H54 (cell line): ENCODE measurements around the gene OPCML.
A peak's percentile ranks its signal among the peaks of the same experiment; 100 is the strongest.

Experiments
- DNase-seq: peaks from one replicate; pipeline ENCODE4 v3.0.0; 2011; ENCODE audit warnings: low spot score, mixed read lengths; ENCODE audit not compliant: insufficient read length
- FAIRE-seq: peaks from 3 replicates; lab custom pipeline; 2011; peaks lifted over from hg19 to GRCh38; lab: Jason Lieb, UNC
- POLR2A ChIP-seq: IDR thresholded peaks from 2 replicates; pipeline ENCODE4 v1.6.1; 2011; ENCODE audit warnings: low read depth, mild to moderate bottlenecking, low read length

OPCML gene

GRCh38 chr11:132430429-132431062, 1101.8 kb downstream of the OPCML start:
- FAIRE-seq (no peak), DNase-seq (no peak)
- no peak for TF ChIP-seq POLR2A

GRCh38 chr11:132429685-132430084, 1102.6 kb downstream of the OPCML start:
- no peak for TF ChIP-seq POLR2A
- no peak for FAIRE-seq
- DNase-seq, result no peak

GRCh38 chr11:132427611-132428010, 1104.7 kb downstream of the OPCML start:
- TF ChIP-seq POLR2A, result no peak
- DNase-seq, result no peak
- no peak for FAIRE-seq

- DNase-seq, result no peak
- FAIRE-seq, result no peak
- TF ChIP-seq POLR2A, result no peak
Measured at GRCh38 chr11:132424433-132424832, 1107.9 kb downstream of the OPCML start.

- FAIRE-seq (no peak), DNase-seq (no peak)
- TF ChIP-seq POLR2A, result no peak
Measured at GRCh38 chr11:132423266-132423665, 1109.0 kb downstream of the OPCML start.

GRCh38 chr11:132422722-132423121, 1109.6 kb downstream of the OPCML start:
- TF ChIP-seq POLR2A, result no peak
- FAIRE-seq, result no peak
- DNase-seq, result no peak

- TF ChIP-seq POLR2A, result no peak
- FAIRE-seq, result no peak
- DNase-seq, result no peak
Measured at GRCh38 chr11:132421555-132421954, 1110.7 kb downstream of the OPCML start.

GRCh38 chr11:132414451-132414850, 1117.8 kb downstream of the OPCML start:
- no peak for FAIRE-seq
- no peak for TF ChIP-seq POLR2A
- DNase-seq, result no peak

GRCh38 chr11:132410383-132410782, 1121.9 kb downstream of the OPCML start:
- no peak for TF ChIP-seq POLR2A
- FAIRE-seq (no peak), DNase-seq (no peak)

- no peak for FAIRE-seq
- TF ChIP-seq POLR2A, result no peak
- no peak for DNase-seq
Measured at GRCh38 chr11:132409573-132410355, 1122.5 kb downstream of the OPCML start.

GRCh38 chr11:132408877-132409276, 1123.4 kb downstream of the OPCML start:
- no peak for DNase-seq
- no peak for TF ChIP-seq POLR2A
- FAIRE-seq, result no peak

- FAIRE-seq (no peak), DNase-seq (no peak)
- TF ChIP-seq POLR2A, result no peak
Measured at GRCh38 chr11:132405728-132406127, 1126.6 kb downstream of the OPCML start.

GRCh38 chr11:132402071-132402684, 1130.1 kb downstream of the OPCML start:
- DNase-seq (peak; percentile 1), FAIRE-seq (no peak)

GRCh38 chr11:132396318-132396717, 1136.0 kb downstream of the OPCML start:
- TF ChIP-seq POLR2A, result no peak
- DNase-seq (no peak), FAIRE-seq (no peak)

More at GRCh38 chr11:132402071-132402684, 1130.1 kb downstream of the OPCML start:
- no peak for TF ChIP-seq POLR2A
